Measurements from ENCODE around the gene GRIN2D.

The GRIN2D gene

GRCh38 chr19:48398375-48399235 lies 5.1 kb downstream of the GRIN2D start:
- DNase-seq = peak; percentile 95

- DNase-seq = peak; percentile 78
Observed at GRCh38 chr19:48400018-48400742, 6.7 kb downstream of the GRIN2D start.

- no peak for DNase-seq
Observed at GRCh38 chr19:48401287-48401686, 7.8 kb downstream of the GRIN2D start.

- DNase-seq = peak; percentile 81
Observed at GRCh38 chr19:48403606-48404005, 10.1 kb downstream of the GRIN2D start.

GRCh38 chr19:48405010-48405659 lies 11.7 kb downstream of the GRIN2D start:
- no peak for DNase-seq

- no peak for DNase-seq
Observed at GRCh38 chr19:48405850-48406249, 12.4 kb downstream of the GRIN2D start.

GRCh38 chr19:48413879-48414587 lies 20.6 kb downstream of the GRIN2D start:
- no peak for DNase-seq

- DNase-seq = peak; percentile 89
Observed at GRCh38 chr19:48415395-48415794, 21.9 kb downstream of the GRIN2D start.

GRCh38 chr19:48415806-48416221 lies 22.3 kb downstream of the GRIN2D start:
- DNase-seq = no peak

GRCh38 chr19:48417421-48417820 lies 24.0 kb downstream of the GRIN2D start:
- DNase-seq = no peak

GRCh38 chr19:48418317-48419064 lies 25.0 kb downstream of the GRIN2D start:
- DNase-seq = peak; percentile 74

GRCh38 chr19:48419158-48419920 lies 25.9 kb downstream of the GRIN2D start:
- DNase-seq = peak; percentile 56

GRCh38 chr19:48421548-48421947 lies 28.1 kb downstream of the GRIN2D start:
- no peak for DNase-seq

- peak; percentile 79 for DNase-seq
Observed at GRCh38 chr19:48424694-48425219, 31.3 kb downstream of the GRIN2D start.

- no peak for DNase-seq
Observed at GRCh38 chr19:48428670-48429069, 35.2 kb downstream of the GRIN2D start.

- no peak for DNase-seq
Observed at GRCh38 chr19:48433337-48433736, 39.9 kb downstream of the GRIN2D start.

- no peak for DNase-seq
Observed at GRCh38 chr19:48436586-48436985, 43.1 kb downstream of the GRIN2D start.

- DNase-seq = no peak
Observed at GRCh38 chr19:48441360-48442050, 48.0 kb downstream of the GRIN2D start.

- no peak for DNase-seq
Observed at GRCh38 chr19:48442116-48443035, 48.9 kb downstream of the GRIN2D start.
